KOPT-K1 (cell line): Measurements from ENCODE around the gene CLNK.

ENCODE experiments used
- H3K27ac ChIP-seq: fragments of 200-600 bp; sonication (generic); 2 replicates; pipeline ENCODE4 v1.5.1; 2016; ENCODE audit warnings: antibody characterized with exemption, mild to moderate bottlenecking, low read depth, low read length; ENCODE audit not compliant: poor library complexity, severe bottlenecking
- H3K36me3 ChIP-seq: fragments of 200-600 bp; sonication (generic); 2 replicates; pipeline ENCODE4 v1.5.1; 2017; ENCODE audit warnings: antibody characterized with exemption, mild to moderate bottlenecking, low read length, moderate library complexity; ENCODE audit not compliant: insufficient read depth
- H3K9me3 ChIP-seq: fragments of 200-600 bp; sonication (generic); 2 replicates; pipeline ENCODE4 v1.5.1; 2017; ENCODE audit warnings: antibody characterized with exemption, low read length, mild to moderate bottlenecking; ENCODE audit not compliant: insufficient read depth, poor library complexity, severe bottlenecking

The CLNK gene

GRCh38 chr4:10526429-10527222 lies 157.9 kb downstream of the CLNK start:
- Histone ChIP-seq H3K9me3 (no peaks in the 10 kb centered on the region), H3K27ac (no peak overlapping the region), H3K36me3 (no peaks in the 10 kb centered on the region)

- no peak overlapping the region for H3K27ac ChIP-seq
- H3K36me3 ChIP-seq = no peaks in the 10 kb centered on the region
- no peaks in the 10 kb centered on the region for H3K9me3 ChIP-seq
Measured at GRCh38 chr4:10524196-10524833, 160.3 kb downstream of the CLNK start.

- Histone ChIP-seq H3K27ac (no peak overlapping the region), H3K9me3 (no peaks in the 10 kb centered on the region), H3K36me3 (no peaks in the 10 kb centered on the region)
Measured at GRCh38 chr4:10521424-10521823, 163.1 kb downstream of the CLNK start.

GRCh38 chr4:10509733-10510132 lies 174.8 kb downstream of the CLNK start:
- Histone ChIP-seq H3K9me3 (peaks cover 11% of the 10 kb centered on the region), H3K27ac (no peak overlapping the region), H3K36me3 (no peaks in the 10 kb centered on the region)

- Histone ChIP-seq H3K36me3 (no peaks in the 10 kb centered on the region), H3K27ac (no peak overlapping the region), H3K9me3 (peaks cover 11% of the 10 kb centered on the region)
Measured at GRCh38 chr4:10506077-10506476, 178.5 kb downstream of the CLNK start.

- Histone ChIP-seq H3K27ac (no peak overlapping the region), H3K9me3 (peaks cover 11% of the 10 kb centered on the region), H3K36me3 (no peaks in the 10 kb centered on the region)
Measured at GRCh38 chr4:10504570-10505179, 179.9 kb downstream of the CLNK start.

GRCh38 chr4:10502717-10503116 lies 181.9 kb downstream of the CLNK start:
- Histone ChIP-seq H3K27ac (no peak overlapping the region), H3K36me3 (no peaks in the 10 kb centered on the region), H3K9me3 (peaks cover 11% of the 10 kb centered on the region)

- Histone ChIP-seq H3K9me3 (peaks cover under 1% of the 10 kb centered on the region), H3K27ac (no peak overlapping the region), H3K36me3 (no peaks in the 10 kb centered on the region)
Measured at GRCh38 chr4:10500776-10501175, 183.8 kb downstream of the CLNK start.

GRCh38 chr4:10496200-10496599 lies 188.4 kb downstream of the CLNK start:
- no peaks in the 10 kb centered on the region for H3K36me3 ChIP-seq
- H3K9me3 ChIP-seq = no peaks in the 10 kb centered on the region
- no peak overlapping the region for H3K27ac ChIP-seq

- no peaks in the 10 kb centered on the region for H3K9me3 ChIP-seq
- no peak overlapping the region for H3K27ac ChIP-seq
- H3K36me3 ChIP-seq = no peaks in the 10 kb centered on the region
Measured at GRCh38 chr4:10495651-10496050, 188.9 kb downstream of the CLNK start.

- H3K36me3 ChIP-seq = no peaks in the 10 kb centered on the region
- H3K9me3 ChIP-seq = no peaks in the 10 kb centered on the region
- H3K27ac ChIP-seq = no peak overlapping the region
Measured at GRCh38 chr4:10492464-10492863, 192.1 kb downstream of the CLNK start.

- H3K9me3 ChIP-seq = no peaks in the 10 kb centered on the region
- H3K27ac ChIP-seq = no peak overlapping the region
- no peaks in the 10 kb centered on the region for H3K36me3 ChIP-seq
Measured at GRCh38 chr4:10491401-10491800, 193.2 kb downstream of the CLNK start.

GRCh38 chr4:10490996-10491395 lies 193.6 kb downstream of the CLNK start:
- no peak overlapping the region for H3K27ac ChIP-seq
- no peaks in the 10 kb centered on the region for H3K36me3 ChIP-seq

GRCh38 chr4:10482913-10483312 lies 201.7 kb downstream of the CLNK start:
- H3K36me3 ChIP-seq = no peaks in the 10 kb centered on the region
- no peaks in the 10 kb centered on the region for H3K9me3 ChIP-seq
- no peak overlapping the region for H3K27ac ChIP-seq

More at GRCh38 chr4:10490996-10491395, 193.6 kb downstream of the CLNK start:
- H3K9me3 ChIP-seq = no peaks in the 10 kb centered on the region

GRCh38 chr4:10480616-10481015 lies 204.0 kb downstream of the CLNK start:
- H3K9me3 ChIP-seq = no peaks in the 10 kb centered on the region
- no peaks in the 10 kb centered on the region for H3K36me3 ChIP-seq
- H3K27ac ChIP-seq = no peak overlapping the region
